Measurements from ENCODE around the gene TNPO3.

TNPO3 gene

DNA sequence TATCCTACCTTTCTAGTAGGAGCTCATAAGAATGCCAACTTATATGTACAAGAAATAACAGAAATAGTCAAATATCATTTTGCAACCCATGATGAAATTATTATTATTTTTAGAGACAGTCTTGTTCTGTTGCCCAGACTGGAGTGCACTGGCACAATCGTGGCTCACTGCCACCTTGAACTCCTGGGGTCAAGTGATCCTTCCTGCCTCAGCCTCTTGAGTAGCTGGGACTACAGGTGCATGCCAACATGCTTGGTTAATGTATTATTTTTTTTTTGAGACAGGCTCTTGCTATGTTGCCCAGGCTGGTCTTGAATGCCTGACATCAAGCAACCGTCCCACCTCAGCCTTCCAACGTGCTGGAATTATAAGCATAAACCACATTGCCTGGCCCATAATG, 44.8 kb downstream of the TNPO3 start:
- no peak overlapping the region for H3K27ac ChIP-seq

DNA sequence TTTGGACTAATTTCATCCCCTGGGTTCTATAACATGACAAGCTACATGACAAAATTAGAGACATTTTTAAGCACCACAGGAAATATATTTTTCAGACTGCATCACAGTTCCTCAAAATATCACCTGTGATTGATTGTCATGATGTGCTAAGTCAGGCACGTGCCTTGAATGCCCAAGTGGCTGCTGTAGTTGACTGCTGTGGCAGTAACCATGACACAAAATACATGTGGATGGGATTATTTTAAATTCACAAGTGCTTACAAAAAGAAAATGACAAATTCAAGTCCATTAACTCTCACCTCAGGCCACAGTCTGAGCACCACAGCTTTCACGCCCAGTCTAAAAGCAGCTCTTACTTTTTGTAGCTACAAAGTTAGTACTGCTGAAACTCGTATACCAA, 45.5 kb downstream of the TNPO3 start:
- TF ChIP-seq, protein P1, sequence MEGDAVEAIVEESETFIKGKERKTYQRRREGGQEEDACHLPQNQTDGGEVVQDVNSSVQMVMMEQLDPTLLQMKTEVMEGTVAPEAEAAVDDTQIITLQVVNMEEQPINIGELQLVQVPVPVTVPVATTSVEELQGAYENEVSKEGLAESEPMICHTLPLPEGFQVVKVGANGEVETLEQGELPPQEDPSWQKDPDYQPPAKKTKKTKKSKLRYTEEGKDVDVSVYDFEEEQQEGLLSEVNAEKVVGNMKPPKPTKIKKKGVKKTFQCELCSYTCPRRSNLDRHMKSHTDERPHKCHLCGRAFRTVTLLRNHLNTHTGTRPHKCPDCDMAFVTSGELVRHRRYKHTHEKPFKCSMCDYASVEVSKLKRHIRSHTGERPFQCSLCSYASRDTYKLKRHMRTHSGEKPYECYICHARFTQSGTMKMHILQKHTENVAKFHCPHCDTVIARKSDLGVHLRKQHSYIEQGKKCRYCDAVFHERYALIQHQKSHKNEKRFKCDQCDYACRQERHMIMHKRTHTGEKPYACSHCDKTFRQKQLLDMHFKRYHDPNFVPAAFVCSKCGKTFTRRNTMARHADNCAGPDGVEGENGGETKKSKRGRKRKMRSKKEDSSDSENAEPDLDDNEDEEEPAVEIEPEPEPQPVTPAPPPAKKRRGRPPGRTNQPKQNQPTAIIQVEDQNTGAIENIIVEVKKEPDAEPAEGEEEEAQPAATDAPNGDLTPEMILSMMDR (conservative IDR thresholded peaks at IDR 0.05) = no peak
- no peak overlapping the region for H3K27ac ChIP-seq

More for the DNA sequence above, 44.8 kb downstream of the TNPO3 start:
- TF ChIP-seq, protein P1 (conservative IDR thresholded peaks at IDR 0.05) = no peak

DNA sequence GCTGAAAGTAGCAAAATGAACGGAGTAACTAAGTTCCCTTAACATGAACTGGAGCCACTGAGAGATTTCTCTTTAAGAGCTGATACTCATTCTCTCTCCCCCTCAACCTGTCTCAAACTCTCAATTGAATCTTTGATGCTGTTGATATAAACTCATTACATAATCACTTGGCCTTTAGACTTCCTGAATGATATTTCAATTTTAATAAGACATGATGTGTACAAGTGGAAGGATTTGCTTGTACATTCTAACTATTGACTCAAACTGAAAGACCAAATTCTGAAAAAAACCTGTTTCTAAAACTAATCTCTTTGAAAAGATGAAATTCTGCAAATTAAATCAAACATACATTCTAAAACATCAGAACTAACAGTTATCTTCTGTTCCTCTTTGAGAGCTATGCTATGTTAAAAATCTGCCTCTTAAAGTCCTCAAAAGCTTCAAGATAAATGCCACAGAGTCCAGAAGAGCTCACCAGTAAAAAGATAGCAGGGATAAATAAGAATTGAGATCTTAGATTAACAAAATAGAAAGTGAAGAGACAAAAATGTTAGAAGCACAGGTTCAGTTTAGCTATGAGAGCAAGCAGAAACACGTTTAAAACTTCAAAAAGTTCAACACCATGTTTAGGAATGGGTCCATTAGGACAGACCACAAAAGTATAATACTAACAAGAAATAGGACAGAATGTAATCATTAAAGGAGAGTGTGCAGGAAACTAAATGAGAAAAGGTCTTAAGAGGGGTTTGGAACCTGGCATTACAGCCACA, 46.1 kb downstream of the TNPO3 start:
- TF ChIP-seq, protein P1 (conservative IDR thresholded peaks at IDR 0.05) = no peak
- no peak overlapping the region for H3K27ac ChIP-seq

DNA sequence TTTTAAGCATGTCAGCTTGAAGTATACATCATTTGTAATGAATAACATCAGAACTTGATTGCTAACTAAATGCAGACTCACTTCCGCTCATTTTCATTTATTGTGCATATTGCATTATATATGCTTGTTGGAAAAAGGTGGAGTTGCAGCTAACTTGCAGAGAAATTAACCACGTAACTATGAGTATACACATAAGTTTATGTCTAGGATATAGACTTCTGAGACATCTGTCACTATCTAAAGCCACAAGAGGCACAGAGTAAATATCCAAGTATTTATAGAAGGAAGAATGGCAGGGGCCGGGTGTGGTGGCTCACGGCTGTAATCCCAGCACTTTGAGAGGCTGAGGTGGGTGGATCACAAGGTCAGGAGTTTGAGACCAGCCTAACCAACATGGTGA, 47.3 kb downstream of the TNPO3 start:
- TF ChIP-seq, protein P1 (conservative IDR thresholded peaks at IDR 0.05) = no peak
- no peak overlapping the region for H3K27ac ChIP-seq

DNA sequence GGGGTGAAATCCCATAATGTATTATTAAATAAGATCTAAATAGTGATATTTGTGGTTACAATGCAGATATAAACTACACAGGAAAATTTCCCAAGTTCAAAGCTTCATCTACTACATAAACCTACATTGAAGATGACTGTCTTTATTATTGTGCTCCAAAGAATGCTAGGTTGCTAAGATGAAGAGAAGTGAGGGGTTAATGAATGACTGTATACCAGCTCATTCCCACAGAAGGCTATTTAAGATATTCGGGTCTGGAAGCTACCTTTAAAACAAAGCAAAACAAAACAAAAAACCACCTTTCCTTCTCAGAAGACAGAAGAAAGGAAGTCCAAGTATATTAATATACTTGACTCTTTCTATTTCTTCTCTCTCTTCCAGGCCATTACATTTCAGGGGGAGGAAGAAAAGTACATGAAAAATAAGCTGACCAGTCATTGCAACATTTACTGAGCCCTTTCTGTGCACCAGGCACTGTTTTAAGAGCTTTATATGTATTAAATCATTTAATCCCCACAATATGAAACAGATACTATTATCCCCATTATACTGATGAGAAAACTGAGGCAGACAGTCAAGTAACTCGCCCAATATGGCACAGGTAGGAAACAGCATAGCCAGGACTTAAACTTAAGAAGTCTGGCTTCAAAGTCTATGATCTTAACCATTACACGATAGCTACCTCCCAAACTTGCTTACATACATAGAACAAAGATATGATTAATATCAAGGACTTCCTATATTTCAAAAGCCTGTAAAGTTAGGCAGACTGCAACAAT, 48.1 kb downstream of the TNPO3 start:
- H3K27ac ChIP-seq = no peak overlapping the region
- TF ChIP-seq, protein P1 (conservative IDR thresholded peaks at IDR 0.05) = no peak

DNA sequence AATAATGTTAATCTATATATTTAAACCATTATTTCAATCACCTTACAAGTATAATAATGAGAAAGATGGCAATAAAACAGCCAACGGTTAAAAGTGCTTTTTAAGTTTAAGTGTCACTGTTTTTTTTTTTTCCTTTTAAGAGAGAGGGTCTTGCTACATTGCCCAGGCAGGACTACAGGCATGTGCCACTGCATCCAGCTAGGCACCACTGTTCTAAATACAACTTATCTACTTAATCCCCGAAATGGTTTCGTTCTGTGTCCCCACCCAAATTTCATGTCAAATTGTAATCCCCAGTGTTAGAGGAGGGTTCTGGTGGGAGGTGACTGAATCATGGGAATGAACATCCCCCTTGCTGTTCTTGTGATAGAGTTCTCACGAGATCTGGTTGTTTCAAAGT, 49.7 kb downstream of the TNPO3 start:
- no peak overlapping the region for H3K27ac ChIP-seq
- TF ChIP-seq, protein P1 (conservative IDR thresholded peaks at IDR 0.05) = no peak

DNA sequence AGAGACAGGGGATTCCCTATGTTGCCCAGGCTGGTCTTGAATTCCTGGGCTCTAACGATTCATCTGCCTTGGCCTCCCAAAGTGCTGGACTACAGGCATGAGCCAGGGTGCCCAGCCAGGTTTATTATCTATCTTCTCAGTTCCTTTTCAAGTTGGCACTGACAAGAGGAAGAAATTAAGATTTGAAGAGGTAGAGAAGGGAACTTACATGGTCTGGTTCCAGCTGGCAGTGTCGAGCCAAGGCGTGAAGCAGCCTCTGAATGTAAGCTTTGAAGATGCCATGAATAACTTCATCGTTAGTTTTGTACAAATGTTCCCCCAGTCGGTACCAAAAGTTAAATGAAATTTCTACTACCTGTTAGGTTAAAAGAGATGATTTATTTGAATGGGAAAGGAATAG, 57.7 kb downstream of the TNPO3 start:
- TF ChIP-seq, protein P1 (conservative IDR thresholded peaks at IDR 0.05) = no peak
- peak overlapping the region; percentile 11; the same call in 1 of the 2 replicates for H3K27ac ChIP-seq

DNA sequence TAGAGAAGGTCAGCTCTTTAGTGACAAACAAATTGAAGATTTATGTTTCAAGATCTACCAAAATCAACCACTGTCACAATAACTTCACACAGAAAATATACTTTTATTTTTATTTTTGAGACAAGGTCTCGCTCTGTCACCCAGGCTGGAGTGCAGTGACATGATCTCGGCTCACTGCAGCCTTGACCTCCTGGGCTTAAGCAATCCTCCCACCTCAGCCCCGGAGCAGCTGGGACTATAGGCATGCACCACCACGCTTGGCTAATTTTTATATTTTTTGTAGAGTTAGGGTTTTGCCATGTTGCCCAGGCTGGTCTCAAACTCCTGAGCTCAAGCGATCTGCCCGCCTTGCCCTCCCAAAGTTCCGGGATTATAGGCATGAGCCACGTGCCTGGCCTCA, 60.4 kb downstream of the TNPO3 start:
- H3K27ac ChIP-seq = peak overlapping the region; percentile 15

Measured in VCaP (cell line).